ENCODE measurements around the gene FGL2.

- TF ChIP-seq EZH2phosphoT487 (IDR thresholded peaks at IDR 0.05; ENCODE audit: borderline replicate concordance, low read length): no peak
- TF ChIP-seq CTCF (IDR thresholded peaks at IDR 0.05; ENCODE audit: low read depth, low read length, poor library complexity, severe bottlenecking): no peak
Measured at GRCh38 chr7:77199013-77199966, at the start of gene FGL2.
